NCI-H2171 (cell line): Measurements from ENCODE around the gene RPS6KA2.
A peak's percentile ranks its signal among the peaks of the same experiment; 100 is the strongest.

Experiments used
- DNase-seq: peaks from one replicate; lab custom pipeline; 2025; lab: John Stamatoyannopoulos, UW

Gene RPS6KA2

DNA sequence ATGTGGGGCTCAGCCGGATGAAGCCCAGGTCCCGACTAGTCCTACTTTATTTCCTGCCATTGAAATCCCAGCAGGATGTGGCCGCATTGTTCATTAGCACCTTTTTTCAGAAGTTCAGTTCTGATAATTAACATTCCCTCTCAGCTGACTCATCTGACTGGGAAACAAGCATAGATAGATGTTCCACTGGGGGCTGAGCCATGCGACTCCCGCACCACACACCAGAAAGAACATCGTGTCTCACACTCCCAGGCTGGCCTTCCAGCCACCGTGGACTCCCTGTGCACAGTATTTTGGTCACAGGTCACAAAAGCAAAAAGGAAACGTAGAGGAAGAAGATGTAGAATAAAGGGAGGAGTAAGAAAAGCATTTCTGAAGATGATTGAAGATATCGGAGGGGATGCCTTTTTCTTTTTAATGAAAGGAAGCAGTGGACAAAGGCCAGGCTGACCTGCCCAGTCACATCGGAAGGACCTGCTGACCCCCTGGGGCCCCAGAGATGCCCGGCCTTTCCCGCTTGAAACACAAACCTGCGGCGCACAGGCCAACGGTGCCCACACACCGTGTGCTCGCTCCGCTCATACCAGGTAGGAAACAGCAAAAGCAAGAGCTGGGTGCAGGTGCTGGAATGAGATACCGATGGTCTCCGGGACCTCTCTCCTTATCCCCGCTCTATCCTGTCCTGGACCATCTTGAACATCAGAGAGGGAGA is 11.8 kb downstream of the RPS6KA2 start:
- no peak for DNase-seq

DNA sequence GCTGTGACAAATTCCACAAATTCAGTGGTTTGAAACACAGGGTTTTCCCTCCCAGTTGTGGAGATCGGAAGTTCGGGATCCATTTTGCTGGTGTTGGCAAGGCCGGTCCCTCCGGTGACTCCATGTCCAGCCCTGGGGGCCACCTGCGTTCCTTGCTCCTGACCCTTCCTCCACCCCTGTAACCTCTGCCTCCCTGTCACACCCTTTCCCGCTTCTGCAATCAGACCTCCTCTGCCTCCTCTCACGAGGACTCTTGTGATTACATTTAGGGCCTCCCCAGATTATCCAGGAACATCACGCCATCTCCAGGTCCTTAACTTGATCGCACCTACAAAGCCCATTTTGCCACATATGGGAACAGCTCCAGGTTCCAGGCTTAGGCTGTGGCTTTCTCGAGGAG is 12.5 kb downstream of the RPS6KA2 start:
- no peak for DNase-seq

DNA sequence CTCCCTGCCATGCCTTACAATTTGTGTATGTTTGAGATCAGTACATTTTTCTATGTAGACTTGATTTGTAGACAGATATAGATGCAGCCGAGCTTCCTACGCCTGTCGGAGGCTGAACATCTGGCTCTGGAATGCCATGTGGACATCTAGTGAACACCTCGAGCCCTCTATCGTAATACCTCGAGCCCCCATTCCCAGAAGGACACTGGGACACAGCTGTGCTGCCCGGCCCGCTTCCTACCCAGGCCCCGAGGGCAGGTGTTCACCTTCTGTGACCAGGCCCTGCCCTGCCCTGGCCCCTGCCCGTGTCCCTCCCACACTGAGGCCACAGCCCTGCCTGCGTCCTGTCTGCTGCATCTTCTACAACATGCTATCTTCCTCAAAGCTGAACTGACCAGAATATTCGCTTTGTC is 12.9 kb downstream of the RPS6KA2 start:
- DNase-seq: no peak

DNA sequence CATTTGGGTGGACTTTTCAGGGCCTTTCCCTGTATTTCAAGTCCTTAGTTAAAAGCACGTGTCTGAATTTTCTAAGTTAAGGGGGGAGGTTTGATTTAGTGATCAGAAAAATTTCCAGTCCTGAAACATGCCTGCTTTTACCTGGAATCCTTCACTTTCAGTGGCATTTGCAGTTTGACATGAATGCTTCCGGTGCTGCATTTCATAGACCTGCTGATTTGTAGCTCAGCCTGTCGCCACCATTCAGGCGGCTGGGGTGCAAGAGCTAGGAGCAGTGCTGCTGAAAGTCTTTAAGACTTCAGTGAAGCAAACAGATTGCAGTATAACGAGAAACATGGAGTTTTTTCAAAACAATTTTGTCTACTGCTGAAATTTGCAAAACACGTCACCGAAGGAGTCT is 14.0 kb downstream of the RPS6KA2 start:
- no peak for DNase-seq

GRCh38 chr6:166612471-166612881 is 14.6 kb downstream of the RPS6KA2 start:
- DNase-seq: no peak

DNA sequence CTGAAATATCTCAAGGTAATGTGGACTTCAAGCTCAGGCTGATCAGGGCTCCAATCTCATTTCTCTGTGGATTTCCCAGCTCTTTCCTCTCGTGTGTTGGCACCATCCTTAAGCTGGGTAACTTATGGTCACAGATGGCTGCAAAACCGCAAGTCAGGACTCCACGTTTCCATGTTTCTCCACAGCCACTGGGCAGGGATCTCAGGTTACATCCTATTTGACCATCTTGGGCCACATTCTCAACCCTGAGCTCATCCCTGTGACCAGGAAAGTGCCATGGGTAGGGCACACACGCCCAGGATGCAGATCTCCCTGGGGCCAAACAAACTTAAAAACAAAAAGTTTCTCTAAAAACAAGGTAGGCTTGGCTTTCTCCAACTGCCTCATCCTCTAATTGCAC is 15.4 kb downstream of the RPS6KA2 start:
- no peak for DNase-seq

GRCh38 chr6:166610069-166610468 is 17.0 kb downstream of the RPS6KA2 start:
- no peak for DNase-seq

DNA sequence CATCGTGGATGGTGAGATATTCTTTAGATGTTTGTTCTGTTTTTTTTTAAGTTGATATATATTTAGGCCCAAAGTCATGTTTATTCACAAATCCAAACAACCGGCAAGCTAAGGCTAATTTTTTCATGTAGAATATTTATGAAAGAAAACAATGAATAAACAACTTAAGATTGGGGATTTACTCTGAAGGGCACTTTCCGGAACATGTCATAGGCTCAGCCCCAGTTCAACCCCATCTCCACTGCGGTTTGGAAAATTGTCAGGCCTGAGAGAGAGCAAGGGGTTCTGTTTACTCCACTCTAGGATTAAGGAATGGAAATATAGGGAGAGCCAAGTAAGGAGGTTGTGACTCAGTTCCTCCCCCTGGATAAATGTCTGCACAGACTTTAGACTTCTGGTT is 18.3 kb downstream of the RPS6KA2 start:
- no peak for DNase-seq

GRCh38 chr6:166605752-166606151 is 21.3 kb downstream of the RPS6KA2 start:
- DNase-seq: no peak

DNA sequence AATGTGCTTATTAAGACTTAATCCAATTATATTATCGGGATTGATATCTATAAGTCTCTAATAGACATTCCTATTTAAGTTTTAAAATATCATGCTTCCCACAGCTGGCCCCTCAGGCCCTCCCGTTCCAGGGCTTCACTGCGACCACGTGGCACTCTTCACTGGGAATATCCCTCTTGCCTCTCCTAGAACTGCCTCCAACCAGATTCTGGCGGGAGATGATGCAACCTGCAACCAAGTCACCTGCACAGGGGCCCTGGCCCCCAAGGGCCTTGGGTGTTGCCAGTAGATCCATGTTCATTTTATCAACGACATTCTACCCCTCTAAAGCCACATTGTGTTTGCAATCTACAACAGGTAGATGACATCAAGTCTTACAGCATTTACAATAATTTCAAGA is 22.1 kb downstream of the RPS6KA2 start:
- DNase-seq: no peak

- no peak for DNase-seq
These were observed 22.7 kb downstream of the RPS6KA2 start for GRCh38 chr6:166604328-166604727.

- no peak for DNase-seq
These were observed 23.9 kb downstream of the RPS6KA2 start for GRCh38 chr6:166603043-166603690.

DNA sequence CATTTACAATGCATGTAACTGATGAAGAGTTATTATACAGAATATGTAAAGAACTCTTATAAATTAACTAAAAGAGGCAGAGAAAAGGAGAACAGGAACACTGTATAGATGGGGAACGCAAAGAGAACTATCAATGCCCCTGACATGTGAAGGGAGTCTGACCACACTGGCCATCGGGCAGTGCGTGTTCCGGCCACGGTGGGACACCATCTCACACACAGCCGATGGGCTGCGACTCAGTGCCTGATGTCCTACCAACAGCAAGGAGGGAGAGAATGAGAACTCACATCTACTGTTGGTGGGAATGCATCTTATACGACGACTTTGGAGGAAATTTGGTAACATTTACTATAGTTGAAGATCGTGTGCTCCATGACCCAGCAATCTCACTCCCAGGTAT is 25.1 kb downstream of the RPS6KA2 start:
- DNase-seq: no peak

DNA sequence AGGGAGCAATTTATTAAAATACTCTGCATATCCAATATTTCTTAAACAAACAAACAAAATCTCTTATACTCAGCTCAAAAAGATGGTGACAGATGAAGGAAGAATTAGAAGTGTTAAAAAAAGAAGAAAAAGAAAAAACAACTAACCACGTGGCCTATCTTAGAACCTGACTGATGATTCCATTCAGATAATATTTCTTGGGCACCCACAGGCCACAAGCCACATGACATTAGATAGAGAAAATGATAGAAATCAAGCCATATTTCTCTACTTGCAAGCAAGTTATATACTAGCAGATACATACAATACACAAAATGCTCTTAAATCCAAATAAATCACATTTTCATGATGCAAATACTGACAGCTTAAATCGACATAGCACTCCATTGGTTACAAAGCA is 26.1 kb downstream of the RPS6KA2 start:
- DNase-seq: no peak

DNA sequence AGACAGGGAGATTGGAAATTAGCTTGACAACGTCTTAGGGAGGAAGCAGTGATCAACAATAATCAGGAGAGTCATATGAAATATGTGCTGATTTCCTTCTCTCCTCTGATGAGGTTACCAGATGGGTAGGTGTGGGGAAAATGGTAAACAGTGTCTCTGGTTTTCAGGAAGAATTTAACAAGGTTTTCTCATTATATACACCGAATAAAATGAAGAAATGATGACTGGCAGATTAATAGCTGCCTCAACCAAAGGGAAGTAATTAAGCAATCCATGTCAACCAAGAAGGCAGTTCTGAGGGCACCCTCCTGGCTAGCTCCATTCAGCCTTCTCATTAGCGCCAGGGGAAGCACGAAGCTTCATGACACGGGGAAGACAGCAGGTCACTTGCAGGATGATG is 27.8 kb downstream of the RPS6KA2 start:
- no peak for DNase-seq

- no peak for DNase-seq
These were observed 28.5 kb downstream of the RPS6KA2 start for GRCh38 chr6:166598441-166599138.

DNA sequence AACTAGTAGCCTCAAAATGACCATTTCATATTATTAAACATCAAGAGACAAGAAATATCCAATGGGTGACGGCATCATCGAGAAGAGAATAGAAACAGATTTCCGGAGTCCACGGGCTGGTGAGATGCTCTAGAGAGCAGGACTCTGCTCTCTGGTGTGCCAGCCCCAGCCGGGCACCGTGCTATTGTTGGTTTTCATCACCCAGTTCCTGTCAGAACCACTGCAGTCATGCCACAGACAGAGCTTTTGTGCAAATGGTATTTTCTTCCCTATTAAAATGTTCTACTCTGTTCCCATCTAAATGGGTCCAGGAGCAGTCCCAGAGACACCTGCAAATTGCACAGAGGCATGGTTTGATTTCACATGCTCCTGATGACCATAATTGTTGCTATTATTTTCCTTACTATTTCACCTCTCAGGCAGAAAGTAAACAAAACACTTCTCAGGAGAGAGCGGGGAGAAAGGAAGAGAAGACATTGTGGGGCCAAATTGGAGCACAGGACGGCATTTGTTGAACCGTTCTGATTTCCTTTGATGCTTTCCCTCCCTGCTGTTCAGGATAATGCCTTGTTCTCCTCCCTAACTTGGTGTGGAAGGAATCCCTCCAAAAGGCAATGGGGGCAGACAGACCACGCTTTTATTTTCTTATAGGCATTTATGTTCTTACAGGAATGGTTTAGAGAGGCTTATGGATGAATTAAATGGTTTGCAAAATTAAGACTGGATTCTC is 29.2 kb downstream of the RPS6KA2 start:
- DNase-seq: no peak

GRCh38 chr6:166596776-166597507 is 30.1 kb downstream of the RPS6KA2 start:
- DNase-seq: peak; percentile 17

- DNase-seq: no peak
These were observed 31.1 kb downstream of the RPS6KA2 start for GRCh38 chr6:166595949-166596348.

DNA sequence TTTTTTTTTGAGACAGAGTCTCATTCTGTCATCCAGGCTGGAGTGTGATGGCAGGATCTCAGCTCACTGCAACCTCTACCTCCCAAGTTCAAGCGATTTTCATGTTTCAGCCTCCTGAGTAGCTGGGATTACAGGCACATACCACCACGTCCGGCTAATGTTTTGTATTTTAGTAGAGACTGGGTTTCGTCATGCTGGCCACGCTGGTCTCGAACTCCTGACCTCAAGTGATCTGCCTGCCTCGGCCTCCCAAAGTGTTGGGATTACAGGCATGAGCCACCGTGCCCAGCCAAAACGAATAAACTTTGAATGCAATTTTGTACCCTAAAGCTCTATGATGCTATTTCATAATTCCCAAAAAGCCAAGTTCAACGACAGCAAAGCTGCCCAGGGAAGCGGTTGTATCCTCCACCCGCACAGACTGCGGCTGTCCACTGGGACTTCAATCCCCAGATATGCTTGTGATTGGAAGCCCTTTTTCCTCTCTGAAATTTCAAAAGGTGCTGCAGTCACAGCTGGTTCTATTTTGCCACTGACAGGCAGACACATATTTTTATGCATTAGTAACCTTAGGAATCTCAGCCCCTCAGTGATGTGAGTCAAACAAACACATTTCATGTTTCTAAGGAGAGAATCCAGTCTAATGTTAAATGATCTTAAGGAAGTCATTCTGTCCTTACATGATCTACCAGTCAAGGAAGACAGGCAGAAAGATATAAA is 31.8 kb downstream of the RPS6KA2 start:
- no peak for DNase-seq

GRCh38 chr6:166592821-166593220 is 34.2 kb downstream of the RPS6KA2 start:
- DNase-seq: no peak
